Frontal cortex (tissue), 4 donors: Measurements from ENCODE around the gene ZNF738. TPM values are rescaled to one million over a fixed set of nuclear protein-coding genes. Genes with fewer than 3 reads are reported as not detected.

Experiments used
- DNase-seq, 2 donors: peaks; one replicate each; pipeline ENCODE4 v3.0.0; 2012; ENCODE audit warnings: low spot score in 2 of 2
- FAIRE-seq: peaks from 2 replicates; lab custom pipeline; 2012; peaks lifted over from hg19 to GRCh38; lab: Jason Lieb, UNC
- total RNA-seq: library from RNA; depleted of rRNA; stranded (reverse); fragments of >200 nt; gene quantifications from one replicate; pipeline ENCODE4 v1.2.3, GENCODE V29; 2014
- donor health status: control.
- donor health status: control.
- donor health status: control.

Gene ZNF738
- total RNA-seq, 1 donor from 2014 or later, result 33.0 TPM

GRCh38 chr19:21402303-21402985 lies 43.6 kb downstream of the ZNF738 start:
- DNase-seq (no peak), FAIRE-seq (no peak)

DNA sequence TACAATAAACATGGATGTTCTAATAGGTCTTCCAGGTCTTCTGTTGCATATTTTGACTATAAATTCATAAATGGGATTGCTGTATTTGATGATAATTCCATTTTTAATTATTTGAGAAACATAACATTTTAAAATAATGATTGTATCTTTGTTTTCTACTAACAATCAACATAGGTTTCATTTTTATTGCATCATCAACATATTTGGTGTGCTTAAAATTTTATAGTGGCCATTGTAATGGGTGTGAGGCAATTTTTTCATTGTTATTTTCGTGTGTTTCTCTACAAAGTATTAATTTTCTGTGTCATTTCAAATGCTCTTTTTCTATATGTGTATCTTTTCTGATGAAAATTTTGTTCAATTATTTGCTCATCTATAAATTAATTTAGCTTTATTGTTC lies 51.4 kb downstream of the ZNF738 start:
- DNase-seq, result no peak
- FAIRE-seq, result no peak

GRCh38 chr19:21422244-21422643 lies 63.4 kb downstream of the ZNF738 start:
- DNase-seq (no peak), FAIRE-seq (no peak)

DNA sequence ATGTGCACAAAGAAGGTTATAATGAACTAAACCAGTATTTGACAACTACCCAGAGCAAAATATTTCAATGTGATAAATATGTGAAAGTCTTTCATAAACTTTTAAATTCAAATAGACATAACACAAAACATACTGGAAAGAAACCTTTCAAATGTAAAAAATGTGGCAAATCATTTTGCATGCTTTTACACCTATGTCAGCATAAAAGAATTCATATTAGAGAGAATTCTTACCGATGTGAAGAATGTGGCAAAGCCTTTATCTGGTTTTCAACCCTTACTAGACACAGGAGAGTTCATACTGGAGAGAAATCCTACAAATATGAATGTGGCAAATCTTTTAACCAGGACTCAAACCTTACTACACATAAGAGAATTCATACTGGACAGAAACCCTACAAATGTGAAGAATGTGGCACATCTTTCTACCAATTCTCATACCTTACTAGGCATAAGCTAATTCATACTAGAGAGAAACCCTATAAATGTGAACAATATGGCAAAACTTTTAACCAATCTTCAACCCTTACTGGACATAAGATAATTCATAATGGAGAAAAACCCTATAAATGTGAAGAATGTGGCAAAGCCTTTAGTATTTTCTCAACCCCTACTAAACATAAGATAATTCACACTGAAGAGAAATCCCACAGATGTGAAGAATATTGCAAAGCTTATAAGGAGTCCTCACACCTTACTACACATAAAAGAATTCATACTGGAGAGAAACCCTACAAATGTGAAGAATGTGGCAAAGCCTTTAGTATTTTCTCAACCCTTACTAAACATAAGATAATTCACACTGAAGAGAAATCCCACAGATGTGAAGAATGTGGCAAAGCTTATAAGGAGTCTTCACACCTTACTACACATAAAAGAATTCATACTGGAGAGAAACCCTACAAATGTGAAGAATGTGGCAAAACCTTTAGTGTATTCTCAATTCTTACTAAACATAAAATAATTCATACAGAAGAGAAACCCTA lies 64.5 kb downstream of the ZNF738 start:
- FAIRE-seq, result no peak
- no peak for DNase-seq

Other genes starting within 250 kb of the ZNF738 start
- gene ZNF431, start 217.0 kb upstream of the ZNF738 start, total RNA-seq, result 25.7 TPM
- gene ZNF708, start 29.6 kb upstream of the ZNF738 start, total RNA-seq, result 66.0 TPM
- gene ZNF493, start 38.1 kb downstream of the ZNF738 start, total RNA-seq, result 147 TPM
- 28.5 TPM for gene ZNF429, start 146.6 kb downstream of the ZNF738 start, total RNA-seq